NCI-H345 treated with DMSO at 0.1 percent for 48 hours (cell line): ENCODE data around the gene EFEMP2.
"Not testable (repeated sequence)": the region's sequence is repeated elsewhere in the genome, so short reads cannot be mapped to it uniquely, and the experiment has no call there.

Experiments used
- DNase-seq: peaks from one replicate; lab custom pipeline; 2025; ENCODE audit not compliant: unreplicated experiment; lab: John Stamatoyannopoulos, UW

The EFEMP2 gene

DNA sequence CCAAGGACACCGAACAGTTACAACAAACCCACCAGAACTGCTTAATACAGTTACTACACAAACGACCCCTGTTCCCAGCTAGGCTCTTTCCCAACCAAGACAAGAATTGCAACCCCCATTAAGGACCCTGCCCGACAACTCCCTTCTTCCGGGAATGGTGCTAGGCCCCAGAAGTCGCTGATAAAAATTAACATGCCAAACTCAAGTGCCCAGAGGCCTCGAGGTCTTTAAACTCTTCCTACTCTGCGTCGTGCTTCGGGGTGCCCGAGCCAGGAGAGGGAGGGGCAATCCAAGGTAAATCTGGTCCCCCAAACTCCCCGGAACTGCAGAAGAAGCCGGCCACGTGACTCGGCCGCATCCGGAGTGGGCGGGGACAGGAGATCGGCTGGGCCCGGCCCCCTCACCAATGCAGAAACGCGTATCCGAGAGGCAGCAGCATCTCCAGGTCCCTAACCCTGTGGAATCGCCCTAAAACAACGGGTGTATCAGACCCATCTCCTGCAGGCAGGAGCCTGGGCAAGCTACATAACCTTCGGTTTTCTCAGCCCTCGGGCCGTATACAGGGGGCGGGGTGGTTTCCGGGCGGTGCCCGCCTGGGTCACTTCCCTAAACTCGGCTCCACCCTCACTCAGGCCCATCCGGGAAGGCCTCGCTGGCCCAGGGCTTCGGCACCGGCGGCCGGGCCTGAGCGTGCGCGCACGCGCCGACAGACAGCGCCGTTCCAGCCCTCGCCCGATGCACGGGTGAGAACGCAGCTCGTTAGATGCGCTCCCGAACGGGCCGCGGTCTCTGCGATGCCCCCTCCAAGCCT lies 15.7 kb downstream of the EFEMP2 start:
- peak; percentile 61 for DNase-seq

DNA sequence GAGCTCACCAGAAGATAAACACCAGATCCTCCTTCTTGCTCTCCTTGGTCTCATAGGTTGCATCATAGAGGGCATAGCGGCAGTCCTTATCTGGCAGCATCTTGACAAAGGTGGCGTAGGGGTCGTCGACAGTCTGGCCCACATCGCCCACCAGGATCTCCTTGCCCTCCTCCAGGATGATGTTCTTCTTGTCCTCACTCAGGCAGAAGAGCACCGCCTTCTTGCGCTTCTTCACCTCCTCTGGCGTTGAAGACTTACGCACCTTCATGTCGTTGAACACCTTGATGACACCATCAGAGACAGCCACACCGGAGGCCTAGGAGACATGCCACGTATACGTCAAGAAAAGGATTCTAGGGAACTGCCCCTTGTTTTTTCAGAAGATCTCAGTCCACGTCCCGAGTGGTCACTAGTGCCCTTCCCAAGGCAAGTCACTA lies 16.7 kb downstream of the EFEMP2 start:
- DNase-seq: no peak

GRCh38 chr11:65854852-65855837 lies 17.5 kb downstream of the EFEMP2 start:
- no peak for DNase-seq

GRCh38 chr11:65854161-65854592 lies 18.4 kb downstream of the EFEMP2 start:
- DNase-seq: no peak

GRCh38 chr11:65853246-65853979 lies 19.2 kb downstream of the EFEMP2 start:
- no peak for DNase-seq

DNA sequence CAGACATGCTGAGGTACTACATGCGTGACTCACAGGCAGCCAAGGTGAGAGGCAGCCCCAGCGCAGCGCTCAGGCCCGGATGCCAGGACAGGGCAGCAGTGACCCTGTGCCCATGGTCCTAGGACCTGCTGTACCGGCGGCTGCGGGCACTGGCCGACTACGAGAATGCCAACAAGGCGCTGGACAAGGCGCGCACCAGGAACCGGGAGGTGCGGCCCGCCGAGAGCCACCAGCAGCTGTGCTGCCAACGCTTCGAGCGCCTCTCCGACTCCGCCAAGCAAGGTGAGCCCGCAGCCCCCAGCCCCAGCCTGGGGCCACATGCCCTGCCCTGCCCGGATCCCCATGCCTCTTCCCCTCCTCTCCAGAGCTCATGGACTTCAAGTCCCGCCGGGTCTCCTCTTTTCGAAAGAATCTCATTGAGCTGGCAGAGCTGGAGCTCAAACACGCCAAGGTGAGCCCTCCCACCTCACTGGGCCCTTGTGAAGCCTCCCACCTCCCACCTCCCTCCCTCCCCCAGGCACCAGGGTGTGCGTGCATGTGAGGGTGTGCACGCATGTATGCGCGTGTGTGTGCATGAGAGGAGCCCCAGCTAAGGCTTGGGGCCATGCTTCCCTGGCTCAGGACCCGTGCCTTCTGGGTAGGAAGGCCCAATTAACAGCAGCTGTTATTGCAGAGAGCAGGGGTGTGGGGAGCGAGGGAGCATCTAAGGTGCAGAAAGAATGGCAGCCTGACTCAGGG lies 19.9 kb downstream of the EFEMP2 start:
- DNase-seq: no peak

DNA sequence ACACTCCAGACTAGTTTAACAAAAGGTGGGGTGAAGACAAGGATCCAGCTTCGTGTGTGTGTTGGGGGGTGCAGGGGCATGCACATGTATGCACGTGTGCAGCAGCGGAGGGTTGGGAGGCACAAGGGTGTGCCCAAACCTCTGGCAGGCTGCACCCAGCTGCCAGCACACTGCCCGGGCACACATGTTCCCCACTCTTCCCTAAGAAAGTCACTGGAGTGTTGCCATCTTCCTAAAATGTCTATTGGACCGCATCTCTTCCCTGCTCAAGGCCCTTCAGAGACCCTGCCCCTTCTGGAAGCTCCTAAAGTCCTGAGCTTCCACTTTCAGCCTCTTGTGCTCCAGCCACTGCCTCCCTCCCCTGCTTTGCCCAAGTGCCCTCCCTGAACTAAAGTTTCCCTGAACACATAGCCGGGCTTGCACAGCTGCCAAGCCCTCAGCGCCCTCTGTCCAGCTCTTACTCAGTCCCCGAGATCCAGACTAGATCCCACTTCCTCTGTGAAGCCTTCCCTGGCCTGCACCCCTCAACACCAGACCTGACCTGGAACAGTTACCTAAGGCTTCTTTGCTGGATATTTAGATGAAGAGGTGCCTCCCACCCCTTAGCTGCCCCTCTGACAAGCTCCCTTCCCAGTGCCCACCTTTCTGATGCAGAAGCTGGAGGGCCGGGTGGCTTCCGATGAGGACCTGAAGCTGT lies 20.6 kb downstream of the EFEMP2 start:
- no peak for DNase-seq

GRCh38 chr11:65851083-65851579 lies 21.5 kb downstream of the EFEMP2 start:
- DNase-seq: no peak

DNA sequence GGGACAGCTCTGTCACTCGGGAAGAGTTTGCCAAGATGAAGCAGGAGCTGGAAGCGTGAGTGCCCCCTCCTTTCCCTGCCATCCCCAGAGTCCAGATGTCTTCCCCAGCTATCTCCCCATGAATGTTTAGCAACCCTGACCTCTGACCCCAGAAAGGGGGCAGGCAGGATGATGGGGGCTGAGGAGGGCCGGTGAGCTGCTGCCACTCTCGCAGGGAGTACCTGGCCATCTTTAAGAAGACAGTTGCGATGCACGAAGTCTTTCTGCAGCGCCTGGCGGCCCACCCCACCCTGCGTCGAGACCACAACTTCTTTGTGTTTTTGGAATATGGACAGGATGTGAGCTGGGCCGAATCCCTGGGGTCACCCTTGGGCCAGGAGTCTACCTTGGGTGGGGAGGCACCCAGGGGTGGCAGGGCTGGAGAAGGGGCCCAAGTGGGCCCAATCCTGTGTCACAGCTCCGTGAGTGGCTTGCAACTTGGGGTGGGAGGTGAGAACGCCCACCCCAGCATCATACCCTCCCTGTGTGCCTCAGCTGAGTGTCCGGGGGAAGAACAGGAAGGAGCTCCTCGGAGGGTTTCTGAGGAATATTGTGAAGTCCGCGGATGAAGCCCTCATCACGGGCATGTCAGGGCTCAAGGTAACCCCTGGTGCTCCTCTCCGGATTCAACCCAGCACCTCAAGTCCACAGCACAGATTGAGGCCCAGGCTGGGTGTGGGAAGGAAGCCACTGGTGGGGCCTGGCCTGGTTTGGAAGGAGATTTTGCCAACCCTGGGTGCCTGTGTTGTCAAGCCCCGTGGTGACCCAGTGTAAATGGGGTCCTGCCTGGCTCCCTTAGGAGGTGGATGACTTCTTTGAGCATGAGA lies 22.1 kb downstream of the EFEMP2 start:
- no peak for DNase-seq

DNA sequence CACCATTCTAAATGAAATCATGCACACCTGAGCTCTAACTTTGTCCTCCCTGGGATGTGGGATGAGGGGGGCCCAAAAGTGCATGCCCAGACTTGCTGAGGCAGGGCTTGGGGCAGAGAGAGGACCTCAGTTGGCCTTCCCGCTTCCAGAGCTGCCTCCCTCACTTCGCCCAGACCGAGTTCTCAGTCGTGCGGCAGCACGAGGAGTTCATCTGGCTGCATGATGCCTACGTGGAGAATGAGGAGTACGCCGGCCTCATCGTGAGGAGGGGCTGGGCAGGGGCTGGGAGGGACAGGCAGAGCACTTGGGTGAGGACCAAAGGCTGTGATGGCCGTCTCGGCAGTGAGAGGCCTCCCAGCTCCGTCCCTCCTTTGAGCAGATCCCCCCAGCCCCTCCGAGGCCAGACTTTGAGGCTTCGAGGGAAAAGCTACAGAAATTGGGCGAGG lies 22.8 kb downstream of the EFEMP2 start:
- DNase-seq: no peak

- no peak for DNase-seq
Measured at GRCh38 chr11:65849366-65849765, 23.2 kb downstream of the EFEMP2 start.

- not testable (repeated sequence) for DNase-seq
Measured at GRCh38 chr11:65848693-65849092, 23.9 kb downstream of the EFEMP2 start.

DNA sequence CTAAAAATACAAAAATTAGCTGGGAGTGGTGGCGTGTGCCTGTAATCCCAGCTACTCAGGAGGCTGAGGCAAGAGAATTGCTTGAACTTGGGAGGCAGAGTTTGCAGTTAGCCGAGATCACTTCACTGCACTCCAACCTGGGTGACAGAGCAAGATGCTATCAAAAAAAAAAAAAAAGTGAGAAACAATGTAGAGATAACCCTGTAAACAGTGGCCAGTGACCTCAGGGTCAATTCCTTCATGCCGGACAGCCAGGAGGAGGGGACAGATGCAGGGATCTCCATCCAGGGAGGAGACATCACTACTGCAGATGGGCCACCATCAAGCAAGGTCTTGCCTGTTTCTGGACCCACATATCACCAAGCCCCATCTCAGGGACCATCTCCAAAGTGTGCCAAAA lies 24.9 kb downstream of the EFEMP2 start:
- DNase-seq: no peak

DNA sequence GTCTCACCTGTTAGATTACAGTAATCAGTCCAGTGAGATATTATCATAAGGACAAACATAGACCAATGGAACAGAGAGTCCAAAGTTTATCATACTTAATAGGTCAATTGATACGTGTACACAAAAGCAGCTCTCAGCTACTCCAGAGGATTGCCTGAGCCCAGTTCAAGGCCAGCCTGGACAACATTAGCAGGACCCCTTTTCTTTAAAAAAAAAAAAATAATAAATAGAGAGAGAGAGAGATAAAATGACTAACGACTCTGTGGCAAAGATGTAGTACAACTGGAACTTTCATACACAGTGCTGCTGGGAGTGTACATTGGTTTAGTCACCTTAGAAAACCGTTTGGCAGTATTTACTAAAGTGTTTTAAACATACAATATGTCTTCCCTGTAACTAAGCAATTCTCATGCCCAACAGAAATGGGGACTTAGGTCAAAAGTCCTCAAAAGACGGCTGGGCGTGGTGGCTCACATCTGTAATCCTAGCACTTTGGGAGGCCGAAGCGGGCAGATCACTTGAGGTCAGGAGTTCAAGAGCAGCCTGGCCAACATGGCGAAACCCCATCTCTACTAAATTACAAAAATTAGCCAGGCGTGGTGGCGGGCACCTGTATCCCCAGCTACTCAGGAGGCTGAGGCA lies 28.2 kb downstream of the EFEMP2 start:
- DNase-seq: no peak

DNA sequence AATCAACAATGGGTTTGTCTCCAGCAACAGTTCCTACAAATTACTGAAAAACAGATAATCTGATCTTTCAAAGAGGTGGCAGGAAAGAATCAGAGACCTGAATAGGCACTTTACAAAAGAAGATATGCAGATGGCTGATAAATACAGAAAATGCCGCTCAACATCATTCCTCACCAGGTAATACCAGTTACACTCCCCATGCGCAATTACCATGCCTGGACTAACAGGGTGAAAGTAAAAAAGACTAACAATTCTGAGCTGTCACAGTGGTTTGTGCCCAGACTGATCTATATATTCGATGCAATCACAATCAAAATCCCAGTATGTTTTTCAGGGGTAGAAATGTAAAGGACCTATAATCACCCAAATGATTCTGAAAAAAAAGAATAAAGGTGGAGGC lies 28.8 kb downstream of the EFEMP2 start:
- DNase-seq: no peak

- no peak for DNase-seq
Measured at GRCh38 chr11:65842144-65842543, 30.5 kb downstream of the EFEMP2 start.

DNA sequence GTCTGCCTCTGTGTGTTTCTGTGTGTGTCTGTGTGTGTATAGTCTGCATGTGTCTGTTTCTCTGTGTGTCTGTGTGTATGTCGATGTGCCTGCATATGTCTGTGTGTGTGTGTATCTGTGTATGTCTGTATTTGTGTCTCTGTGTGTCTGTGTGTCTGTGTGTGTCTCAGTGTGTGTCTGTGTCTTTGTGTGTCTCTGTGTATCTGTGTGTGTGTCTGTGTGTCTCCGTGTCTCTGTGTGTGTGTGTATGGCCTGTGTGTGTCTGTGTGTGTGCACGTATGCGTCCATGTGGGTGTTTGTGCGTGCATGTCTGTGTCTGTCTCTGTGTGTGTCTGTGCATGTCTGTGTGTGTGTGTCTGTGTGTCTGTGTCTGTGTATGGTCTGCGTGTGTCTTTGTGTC lies 38.4 kb downstream of the EFEMP2 start:
- no peak for DNase-seq
